OCI-LY1 (cell line): Measurements from ENCODE around the gene LGALS8.

Experiments used
- H2AFZ ChIP-seq: fragments of 200-600 bp; sonication (generic), shearing (Covaris generic); 2 replicates; pipeline ENCODE4 v1.6.0; 2014; ENCODE audit warnings: antibody characterized with exemption, mild to moderate bottlenecking, low read length
- H3F3A ChIP-seq: fragments of 200-600 bp; sonication (generic), shearing (Covaris generic); 2 replicates; pipeline ENCODE4 v1.6.0; 2014; ENCODE audit warnings: mild to moderate bottlenecking, antibody characterized with exemption, low read length, moderate library complexity; ENCODE audit not compliant: insufficient read depth
- H3K27ac ChIP-seq: fragments of 200-600 bp; sonication (generic); 2 replicates; pipeline ENCODE4 v1.5.1; 2014; ENCODE audit warnings: low read length, mixed run types, mild to moderate bottlenecking, low read depth; ENCODE audit not compliant: poor library complexity, severe bottlenecking
- H3K27me3 ChIP-seq: fragments of 200-600 bp; sonication (generic); 2 replicates; pipeline ENCODE4 v1.6.0; 2014; ENCODE audit warnings: antibody characterized with exemption, mild to moderate bottlenecking, low read length, moderate library complexity; ENCODE audit not compliant: insufficient read depth
- H3K36me3 ChIP-seq: fragments of 200-600 bp; sonication (generic); 2 replicates; pipeline ENCODE4 v1.6.1; 2014; ENCODE audit warnings: mild to moderate bottlenecking, antibody characterized with exemption, low read length, moderate library complexity, mixed read lengths; ENCODE audit not compliant: insufficient read depth
- H3K4me1 ChIP-seq: fragments of 200-600 bp; sonication (generic); 2 replicates; pipeline ENCODE4 v1.5.1; 2014; ENCODE audit warnings: mild to moderate bottlenecking, low read length, moderate library complexity; ENCODE audit not compliant: insufficient read depth, severe bottlenecking
- H3K4me2 ChIP-seq: fragments of 200-600 bp; sonication (generic), shearing (Covaris generic); 2 replicates; pipeline ENCODE4 v1.6.1; 2014; ENCODE audit warnings: low read length
- H3K4me3 ChIP-seq: fragments of 200-600 bp; sonication (generic); 2 replicates; pipeline ENCODE4 v1.5.1; 2014; ENCODE audit warnings: low read length, low read depth, mild to moderate bottlenecking, mixed read lengths; ENCODE audit not compliant: poor library complexity, severe bottlenecking
- H3K79me2 ChIP-seq: fragments of 200-600 bp; shearing (Covaris generic); 2 replicates; pipeline ENCODE4 v1.6.1; 2016; ENCODE audit warnings: mixed run types, low read length, mixed read lengths; ENCODE audit not compliant: insufficient read depth
- H3K9ac ChIP-seq: fragments of 200-600 bp; sonication (generic), shearing (Covaris generic); 2 replicates; pipeline ENCODE4 v1.6.1; 2014; ENCODE audit warnings: mild to moderate bottlenecking, low read length, mixed read lengths
- H3K9me2 ChIP-seq: fragments of 200-600 bp; sonication (generic), shearing (Covaris generic); 2 replicates; pipeline ENCODE4 v1.6.1; 2014; ENCODE audit warnings: low read depth, mild to moderate bottlenecking, low read length, mixed read lengths
- H3K9me3 ChIP-seq: fragments of 200-600 bp; shearing (Covaris generic); 2 replicates; pipeline ENCODE4 v1.6.1; 2014; ENCODE audit warnings: low read length, mixed read lengths
- H4K20me1 ChIP-seq: fragments of 200-600 bp; sonication (generic), shearing (Covaris generic); 2 replicates; pipeline ENCODE4 v1.6.0; 2016; ENCODE audit warnings: mild to moderate bottlenecking, low read length; ENCODE audit not compliant: insufficient read depth
- EZH2 ChIP-seq: fragments of 200-600 bp; sonication (generic), shearing (Covaris generic); IDR thresholded peaks from 2 replicates; pipeline ENCODE4 v1.8.0; 2017; ENCODE audit warnings: borderline replicate concordance, mixed run types, mild to moderate bottlenecking, antibody characterized with exemption, low read length, moderate library complexity, mixed read lengths
- TF ChIP-seq, protein P1 (sequence below): fragments of 200-600 bp; sonication (generic), shearing (Covaris generic); IDR thresholded peaks from 2 replicates; pipeline ENCODE4 v1.5.1; 2017; ENCODE audit warnings: mild to moderate bottlenecking, antibody characterized with exemption, low read length, moderate library complexity, mixed read lengths

LGALS8 gene

GRCh38 chr1:236530286-236530685 is 6.5 kb downstream of the LGALS8 start:
- H3K27ac ChIP-seq = no peak overlapping the region
- no peak overlapping the region for H3K4me2 ChIP-seq
- H3K36me3 ChIP-seq = no peaks in the 10 kb centered on the region
- TF ChIP-seq, protein P1, sequence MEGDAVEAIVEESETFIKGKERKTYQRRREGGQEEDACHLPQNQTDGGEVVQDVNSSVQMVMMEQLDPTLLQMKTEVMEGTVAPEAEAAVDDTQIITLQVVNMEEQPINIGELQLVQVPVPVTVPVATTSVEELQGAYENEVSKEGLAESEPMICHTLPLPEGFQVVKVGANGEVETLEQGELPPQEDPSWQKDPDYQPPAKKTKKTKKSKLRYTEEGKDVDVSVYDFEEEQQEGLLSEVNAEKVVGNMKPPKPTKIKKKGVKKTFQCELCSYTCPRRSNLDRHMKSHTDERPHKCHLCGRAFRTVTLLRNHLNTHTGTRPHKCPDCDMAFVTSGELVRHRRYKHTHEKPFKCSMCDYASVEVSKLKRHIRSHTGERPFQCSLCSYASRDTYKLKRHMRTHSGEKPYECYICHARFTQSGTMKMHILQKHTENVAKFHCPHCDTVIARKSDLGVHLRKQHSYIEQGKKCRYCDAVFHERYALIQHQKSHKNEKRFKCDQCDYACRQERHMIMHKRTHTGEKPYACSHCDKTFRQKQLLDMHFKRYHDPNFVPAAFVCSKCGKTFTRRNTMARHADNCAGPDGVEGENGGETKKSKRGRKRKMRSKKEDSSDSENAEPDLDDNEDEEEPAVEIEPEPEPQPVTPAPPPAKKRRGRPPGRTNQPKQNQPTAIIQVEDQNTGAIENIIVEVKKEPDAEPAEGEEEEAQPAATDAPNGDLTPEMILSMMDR = no peak
- no peak for TF ChIP-seq EZH2
- H3K9ac ChIP-seq = no peak overlapping the region
- H3F3A ChIP-seq = no peaks in the 10 kb centered on the region
- no peaks in the 10 kb centered on the region for H3K9me3 ChIP-seq
- H3K9me2 ChIP-seq = no peaks in the 10 kb centered on the region
- H2AFZ ChIP-seq = no peak overlapping the region
- no peak overlapping the region for H3K4me3 ChIP-seq
- H3K79me2 ChIP-seq = no peaks in the 10 kb centered on the region
- H3K4me1 ChIP-seq = no peaks in the 10 kb centered on the region
- no peaks in the 10 kb centered on the region for H3K27me3 ChIP-seq
- H4K20me1 ChIP-seq = no peaks in the 10 kb centered on the region

DNA sequence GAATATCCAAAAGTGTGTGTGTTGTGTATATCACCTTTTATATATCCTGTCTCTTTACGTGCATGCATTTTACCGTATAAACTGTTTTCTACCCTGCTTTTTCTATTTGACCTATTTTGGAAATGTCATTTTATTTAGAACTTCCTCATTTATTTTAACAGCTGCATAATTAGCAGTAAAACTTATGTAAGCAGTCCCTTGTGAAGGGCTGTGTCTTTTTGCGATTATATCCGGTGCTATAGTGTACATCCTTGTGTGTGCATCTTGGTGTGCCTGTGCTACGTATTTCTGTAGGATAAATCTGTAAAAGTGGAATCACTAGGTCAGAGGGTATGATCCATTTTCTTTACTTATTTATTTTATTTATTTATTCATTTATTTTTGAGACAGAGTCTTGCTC is 7.2 kb downstream of the LGALS8 start:
- Histone ChIP-seq H3K36me3 (no peaks in the 10 kb centered on the region), H3K9ac (no peak overlapping the region), H3K27ac (no peak overlapping the region), H4K20me1 (no peaks in the 10 kb centered on the region), H3K4me3 (no peak overlapping the region), H3K4me2 (no peak overlapping the region), H3K4me1 (no peaks in the 10 kb centered on the region), H2AFZ (no peak overlapping the region), H3K9me3 (no peaks in the 10 kb centered on the region), H3K79me2 (no peaks in the 10 kb centered on the region), H3K27me3 (no peaks in the 10 kb centered on the region), H3K9me2 (no peaks in the 10 kb centered on the region), H3F3A (no peaks in the 10 kb centered on the region)
- no peak for TF ChIP-seq EZH2
- TF ChIP-seq, protein P1 = no peak

DNA sequence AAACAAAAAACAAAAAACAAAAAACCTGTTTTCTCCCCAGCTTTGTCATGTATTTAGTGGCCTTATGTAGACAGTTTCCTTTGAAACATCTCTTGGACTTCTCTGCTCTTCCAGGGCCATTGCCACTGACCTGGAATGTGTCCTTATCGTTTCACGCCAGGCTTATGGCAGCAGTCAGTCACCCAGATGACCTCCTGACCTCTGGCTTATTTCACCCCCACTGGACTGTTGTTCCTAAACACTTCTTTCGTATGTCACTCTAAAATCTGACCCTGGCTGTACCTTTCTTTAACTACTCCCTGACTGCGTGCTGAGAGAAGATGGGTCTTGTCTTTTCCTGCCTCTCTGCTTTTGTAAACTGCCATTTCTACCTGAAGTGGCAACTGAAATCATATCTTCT is 9.1 kb downstream of the LGALS8 start:
- no peak overlapping the region for H3K4me2 ChIP-seq
- TF ChIP-seq EZH2 = no peak
- TF ChIP-seq, protein P1 = no peak

More for the DNA sequence above, 9.1 kb downstream of the LGALS8 start:
- Histone ChIP-seq H3K9me2 (no peaks in the 10 kb centered on the region), H3K4me3 (no peak overlapping the region), H3K9me3 (no peaks in the 10 kb centered on the region), H3K27me3 (no peaks in the 10 kb centered on the region), H3K79me2 (no peaks in the 10 kb centered on the region), H4K20me1 (no peaks in the 10 kb centered on the region), H3K9ac (no peak overlapping the region), H2AFZ (no peak overlapping the region), H3F3A (no peaks in the 10 kb centered on the region), H3K27ac (no peak overlapping the region), H3K4me1 (no peaks in the 10 kb centered on the region), H3K36me3 (no peaks in the 10 kb centered on the region)
